Panc1 (cell line): ENCODE measurements around the gene SPRR2A. TPM values are rescaled to one million over a fixed set of nuclear protein-coding genes. Genes with fewer than 3 reads are reported as not detected.
"Not testable (repeated sequence)": the region's sequence is repeated elsewhere in the genome, so short reads cannot be mapped to it uniquely, and the experiment has no call there.

Experiments
- ATAC-seq: fragments of 200-7000 bp; cut with Tn5 transposase; 2 replicates; pipeline ENCODE4 v1.9.1; 2020; ENCODE audit warnings: mild to moderate bottlenecking, moderate library complexity
- BruUV-seq: library from RNA; stranded (reverse); fragments of 400-500 nt; replicated peaks from 2 replicates; lab custom pipeline; 2021; lab: Mats Ljungman, UMichigan
- CTCF ChIA-PET: fragments of 300-600 bp; sonication (Branson Sonifier 250); formaldehyde crosslinking; loops from one replicate; lab custom pipeline; 2022; ENCODE audit warnings: antibody characterized with exemption; lab: Charles Lee
- POLR2A ChIA-PET: fragments of 300-600 bp; sonication (Branson Sonifier 250); formaldehyde crosslinking; loops from one replicate; lab custom pipeline; 2022; ENCODE audit warnings: antibody characterized with exemption; lab: Charles Lee
- DNase-seq: peaks from one replicate; pipeline ENCODE4 v3.0.0-alpha.2; 2010; ENCODE audit warnings: low read depth, low spot score
- H3K27ac ChIP-seq: 2 replicates; pipeline ENCODE4 v1.5.1; 2011; ENCODE audit warnings: mild to moderate bottlenecking, low read length, inconsistent platforms
- H3K27me3 ChIP-seq: fragments of 200-500 bp; sonication (Bioruptor generic); 2 replicates; pipeline ENCODE4 v1.6.0; 2014; ENCODE audit warnings: low read length, inconsistent platforms; ENCODE audit not compliant: control insufficient read depth, insufficient read depth
- H3K36me3 ChIP-seq: fragments of 200-500 bp; sonication (Bioruptor generic); 2 replicates; pipeline ENCODE4 v1.5.1; 2014; ENCODE audit warnings: inconsistent platforms, mild to moderate bottlenecking, low read length, moderate library complexity; ENCODE audit not compliant: control insufficient read depth, insufficient read depth
- H3K4me1 ChIP-seq: 2 replicates; pipeline ENCODE4 v1.5.1; 2011; ENCODE audit warnings: inconsistent platforms, mild to moderate bottlenecking, low read length, moderate library complexity; ENCODE audit not compliant: control insufficient read depth, insufficient read depth
- H3K4me3 ChIP-seq, 2 experiments: 2 replicates each; pipeline ENCODE4 v1.5.1; 2011 to 2012; ENCODE audit warnings: low read depth in 2 of 2, low read length in 2 of 2, mild to moderate bottlenecking in 2 of 2, inconsistent platforms in 1 of 2, moderate library complexity in 1 of 2
- H3K9me3 ChIP-seq: fragments of 200-500 bp; sonication (Bioruptor generic); 2 replicates; pipeline ENCODE4 v1.5.1; 2014; ENCODE audit warnings: low read depth, mild to moderate bottlenecking, inconsistent platforms, low read length, moderate library complexity; ENCODE audit not compliant: control insufficient read depth, insufficient read depth
- POLR2AphosphoS5 ChIP-seq: IDR thresholded peaks from 2 replicates; pipeline ENCODE4 v1.6.1; 2012; ENCODE audit warnings: mild to moderate bottlenecking, low read depth, low read length, moderate library complexity
- SIN3A ChIP-seq: IDR thresholded peaks from 2 replicates; pipeline ENCODE4 v1.6.1; 2012; ENCODE audit warnings: low read depth, mild to moderate bottlenecking, low read length, moderate library complexity, borderline replicate concordance; ENCODE audit not compliant: insufficient read depth
- TCF7L2 ChIP-seq: IDR thresholded peaks from 2 replicates; pipeline ENCODE4 v1.6.1; 2011; ENCODE audit warnings: mild to moderate bottlenecking, low read depth, low read length, inconsistent platforms
- in situ Hi-C: cut with HindIII; loops from 2 replicates; pipeline ENCODE4 v1.10.0; 2016; ENCODE audit warnings: low sequenced_read_pairs, low pct_unique_long_range_greater_than_20kb
- intact Hi-C: fragments of 100-400 bp; cut with micrococcal nuclease; formaldehyde crosslinking; loops from one replicate; pipeline ENCODE4 v1.10.0; 2022; ENCODE audit not compliant: unreplicated experiment
- total RNA-seq: library from RNA; stranded (reverse); gene quantifications from one replicate; pipeline ENCODE4 v1.2.1, GENCODE V29; 2021; ENCODE audit not compliant: unreplicated experiment
- TF ChIP-seq, protein P1 (sequence below), 2 experiments: IDR thresholded peaks; 2 replicates each; pipeline ENCODE4 v1.6.1; 2011 to 2012; ENCODE audit warnings: low read depth in 2 of 2, control low read depth in 1 of 2, low read length in 1 of 2, mild to moderate bottlenecking in 1 of 2, moderate library complexity in 1 of 2; ENCODE audit not compliant: insufficient read depth in 1 of 2
- TF ChIP-seq, protein P2 (sequence below): fragments of 450-650 bp; IDR thresholded peaks from 2 replicates; pipeline ENCODE4 v1.5.1; 2017; ENCODE audit warnings: mild to moderate bottlenecking

Gene SPRR2A
- total RNA-seq, 1 experiment from 2014 or later, result not detected

DNA sequence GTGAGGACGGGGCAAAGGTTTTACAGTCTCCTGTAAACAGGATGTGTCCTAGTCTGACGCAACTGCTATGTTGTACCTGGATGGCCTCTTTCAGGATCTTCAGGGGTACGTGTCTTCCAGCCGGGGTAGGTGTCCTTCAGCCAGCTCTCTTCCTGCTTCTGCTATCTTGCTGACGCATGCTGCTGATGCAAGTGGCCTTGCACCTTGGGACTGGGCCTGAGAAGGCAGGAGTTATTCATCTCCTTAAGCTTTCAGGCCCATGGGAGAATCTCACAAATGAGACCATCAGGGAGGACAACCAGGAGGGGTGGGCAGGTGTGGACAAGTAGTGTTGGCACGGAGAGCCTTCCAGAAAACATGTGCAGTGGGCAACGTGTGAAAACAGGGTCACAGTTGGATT, 34.2 kb downstream of the SPRR2A start:
- ChIA-PET CTCF (no interaction called here), POLR2A (no interaction called here)
- Histone ChIP-seq H3K36me3 (no peaks in the 10 kb centered on the region), H3K9me3 (no peaks in the 10 kb centered on the region), H3K27me3 (no peaks in the 10 kb centered on the region; the same call in 1 of the 2 replicates), H3K27ac (no peak overlapping the region), H3K4me1 (no peaks in the 10 kb centered on the region), H3K4me3 (no peak overlapping the region)
- no peak for DNase-seq
- no TSS peak for BruUV-seq
- TF ChIP-seq SIN3A (no peak), TCF7L2 (no peak), POLR2AphosphoS5 (no peak)
- TF ChIP-seq, protein P1, sequence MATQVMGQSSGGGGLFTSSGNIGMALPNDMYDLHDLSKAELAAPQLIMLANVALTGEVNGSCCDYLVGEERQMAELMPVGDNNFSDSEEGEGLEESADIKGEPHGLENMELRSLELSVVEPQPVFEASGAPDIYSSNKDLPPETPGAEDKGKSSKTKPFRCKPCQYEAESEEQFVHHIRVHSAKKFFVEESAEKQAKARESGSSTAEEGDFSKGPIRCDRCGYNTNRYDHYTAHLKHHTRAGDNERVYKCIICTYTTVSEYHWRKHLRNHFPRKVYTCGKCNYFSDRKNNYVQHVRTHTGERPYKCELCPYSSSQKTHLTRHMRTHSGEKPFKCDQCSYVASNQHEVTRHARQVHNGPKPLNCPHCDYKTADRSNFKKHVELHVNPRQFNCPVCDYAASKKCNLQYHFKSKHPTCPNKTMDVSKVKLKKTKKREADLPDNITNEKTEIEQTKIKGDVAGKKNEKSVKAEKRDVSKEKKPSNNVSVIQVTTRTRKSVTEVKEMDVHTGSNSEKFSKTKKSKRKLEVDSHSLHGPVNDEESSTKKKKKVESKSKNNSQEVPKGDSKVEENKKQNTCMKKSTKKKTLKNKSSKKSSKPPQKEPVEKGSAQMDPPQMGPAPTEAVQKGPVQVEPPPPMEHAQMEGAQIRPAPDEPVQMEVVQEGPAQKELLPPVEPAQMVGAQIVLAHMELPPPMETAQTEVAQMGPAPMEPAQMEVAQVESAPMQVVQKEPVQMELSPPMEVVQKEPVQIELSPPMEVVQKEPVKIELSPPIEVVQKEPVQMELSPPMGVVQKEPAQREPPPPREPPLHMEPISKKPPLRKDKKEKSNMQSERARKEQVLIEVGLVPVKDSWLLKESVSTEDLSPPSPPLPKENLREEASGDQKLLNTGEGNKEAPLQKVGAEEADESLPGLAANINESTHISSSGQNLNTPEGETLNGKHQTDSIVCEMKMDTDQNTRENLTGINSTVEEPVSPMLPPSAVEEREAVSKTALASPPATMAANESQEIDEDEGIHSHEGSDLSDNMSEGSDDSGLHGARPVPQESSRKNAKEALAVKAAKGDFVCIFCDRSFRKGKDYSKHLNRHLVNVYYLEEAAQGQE (IDR thresholded peaks at IDR 0.05; ENCODE audit: insufficient read depth in 1 of 2, low read depth in 2 of 2, low read length in 1 of 2), result no peak
- TF ChIP-seq, protein P2, sequence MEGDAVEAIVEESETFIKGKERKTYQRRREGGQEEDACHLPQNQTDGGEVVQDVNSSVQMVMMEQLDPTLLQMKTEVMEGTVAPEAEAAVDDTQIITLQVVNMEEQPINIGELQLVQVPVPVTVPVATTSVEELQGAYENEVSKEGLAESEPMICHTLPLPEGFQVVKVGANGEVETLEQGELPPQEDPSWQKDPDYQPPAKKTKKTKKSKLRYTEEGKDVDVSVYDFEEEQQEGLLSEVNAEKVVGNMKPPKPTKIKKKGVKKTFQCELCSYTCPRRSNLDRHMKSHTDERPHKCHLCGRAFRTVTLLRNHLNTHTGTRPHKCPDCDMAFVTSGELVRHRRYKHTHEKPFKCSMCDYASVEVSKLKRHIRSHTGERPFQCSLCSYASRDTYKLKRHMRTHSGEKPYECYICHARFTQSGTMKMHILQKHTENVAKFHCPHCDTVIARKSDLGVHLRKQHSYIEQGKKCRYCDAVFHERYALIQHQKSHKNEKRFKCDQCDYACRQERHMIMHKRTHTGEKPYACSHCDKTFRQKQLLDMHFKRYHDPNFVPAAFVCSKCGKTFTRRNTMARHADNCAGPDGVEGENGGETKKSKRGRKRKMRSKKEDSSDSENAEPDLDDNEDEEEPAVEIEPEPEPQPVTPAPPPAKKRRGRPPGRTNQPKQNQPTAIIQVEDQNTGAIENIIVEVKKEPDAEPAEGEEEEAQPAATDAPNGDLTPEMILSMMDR, result no peak
- intact Hi-C loops, result no loop called here
- in situ Hi-C loops, result no loop called here
- no peak for ATAC-seq

DNA sequence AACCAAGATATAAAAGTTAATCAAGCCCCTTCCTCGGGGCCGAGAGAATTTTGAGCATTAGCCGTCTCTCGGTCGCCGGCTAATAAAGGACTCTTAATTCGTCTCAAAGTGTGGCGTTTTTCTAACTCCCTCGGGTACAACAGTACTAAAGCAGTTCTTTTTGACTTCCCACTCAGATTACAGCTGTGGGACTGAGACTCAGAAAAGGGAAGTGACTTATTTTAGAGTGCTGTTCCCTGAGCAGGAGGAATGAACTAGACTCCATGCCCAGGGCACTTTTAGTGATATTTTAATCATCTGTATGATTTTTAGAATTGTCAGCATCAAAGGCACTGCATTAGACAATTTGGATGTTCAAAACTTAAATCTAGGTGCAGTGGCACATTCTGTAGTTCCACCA, 35.0 kb downstream of the SPRR2A start:
- CTCF ChIA-PET, result not testable (repeated sequence)

DNA sequence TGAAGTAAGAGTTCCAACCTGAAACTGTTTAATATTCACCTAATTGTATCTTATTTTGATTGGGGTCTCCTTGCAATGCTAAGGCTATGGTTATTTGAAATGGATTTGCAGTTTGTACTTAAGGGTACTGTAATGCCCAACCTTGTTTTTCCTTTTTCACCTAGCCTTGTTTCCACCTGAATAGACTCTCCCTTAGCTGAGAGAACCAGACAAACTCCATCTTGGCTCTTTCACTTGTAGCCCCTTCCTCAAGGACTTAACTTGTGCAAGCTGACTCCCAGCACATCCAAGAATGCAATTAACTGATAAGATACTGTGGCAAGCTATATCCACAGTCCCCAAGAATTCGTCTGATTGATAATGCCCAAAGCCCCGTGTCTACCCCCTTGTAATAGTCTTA, 35.5 kb downstream of the SPRR2A start:
- intact Hi-C loops, result not testable (repeated sequence)

More for the DNA sequence above, 35.0 kb downstream of the SPRR2A start:
- DNase-seq, BruUV-seq, POLR2A ChIA-PET, H3K4me1 ChIP-seq, in situ Hi-C loops, intact Hi-C loops, H3K36me3 ChIP-seq, H3K27ac ChIP-seq, H3K4me3 ChIP-seq, ATAC-seq, H3K27me3 ChIP-seq, H3K9me3 ChIP-seq: not testable (repeated sequence)

DNA sequence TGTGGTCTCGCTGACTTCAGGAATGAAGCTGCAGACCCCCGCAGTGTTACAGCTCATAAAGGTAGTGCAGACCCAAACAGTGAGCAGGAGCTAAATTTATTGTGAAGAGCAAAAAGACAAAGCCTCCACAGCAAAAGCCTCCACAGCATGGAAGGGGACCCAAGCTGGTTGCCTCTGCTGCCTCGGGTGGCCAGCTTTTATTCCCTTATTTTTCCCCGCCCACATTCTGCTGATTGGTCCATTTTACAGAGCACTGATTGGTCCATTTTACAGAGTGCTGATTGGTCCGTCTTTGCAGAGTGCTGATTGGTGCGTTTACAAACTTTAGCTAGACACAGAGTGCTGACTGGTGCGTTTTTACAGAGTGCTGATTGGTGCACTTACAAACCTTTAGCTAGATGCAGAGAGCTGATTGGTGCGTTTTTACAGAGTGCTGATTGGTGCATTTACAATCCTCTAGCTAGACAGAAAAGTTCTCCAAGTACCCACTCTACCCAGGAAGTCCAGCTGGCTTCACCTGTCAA, 46.0 kb downstream of the SPRR2A start:
- POLR2A ChIA-PET, in situ Hi-C loops, CTCF ChIA-PET: not testable (repeated sequence)

More for the DNA sequence above, 35.5 kb downstream of the SPRR2A start:
- ATAC-seq, BruUV-seq, POLR2A ChIA-PET, CTCF ChIA-PET, H3K27me3 ChIP-seq, DNase-seq, H3K4me1 ChIP-seq, H3K27ac ChIP-seq, in situ Hi-C loops, H3K9me3 ChIP-seq, H3K4me3 ChIP-seq, H3K36me3 ChIP-seq: not testable (repeated sequence)

More for the DNA sequence above, 46.0 kb downstream of the SPRR2A start:
- H3K27ac ChIP-seq, DNase-seq, ATAC-seq, H3K4me3 ChIP-seq, intact Hi-C loops, BruUV-seq, H3K9me3 ChIP-seq, H3K27me3 ChIP-seq, H3K36me3 ChIP-seq, H3K4me1 ChIP-seq: not testable (repeated sequence)
